CD4-positive, alpha-beta memory T cell (primary cell): ENCODE results near the gene HOTAIR. TPM values are rescaled to one million over a fixed set of nuclear protein-coding genes. Genes with fewer than 3 reads are reported as not detected.
A peak's percentile ranks its signal among the peaks of the same experiment; 100 is the strongest.

Experiments
- CTCF ChIA-PET: fragments of 350-600 bp; sonication (Branson Sonifier 250); formaldehyde crosslinking; loops from one replicate; lab custom pipeline; 2021; ENCODE audit warnings: inconsistent platforms; ENCODE audit not compliant: partially characterized antibody; lab: Charles Lee
- POLR2A ChIA-PET: fragments of 350-600 bp; sonication (Branson Sonifier 250); formaldehyde crosslinking; loops from one replicate; lab custom pipeline; 2021; ENCODE audit not compliant: partially characterized antibody; lab: Charles Lee
- DNase-seq, 5 donors: peaks; one replicate each; pipeline versions ENCODE4 v3.0.0 to v3.0.0-alpha.2; 2020 to 2022; ENCODE audit warnings: mixed read lengths in 1 of 5
- H3K27ac ChIP-seq: one replicate; pipeline ENCODE4 v1.7.0; 2013; ENCODE audit warnings: low read depth, low read length
- H3K27me3 ChIP-seq: 2 replicates; pipeline ENCODE4 v1.7.0; 2013; ENCODE audit warnings: mild to moderate bottlenecking, low read length, moderate library complexity; ENCODE audit not compliant: insufficient read depth
- H3K36me3 ChIP-seq: 2 replicates; pipeline ENCODE4 v1.7.0; 2013; ENCODE audit warnings: mild to moderate bottlenecking, low read length, moderate library complexity; ENCODE audit not compliant: insufficient read depth
- H3K4me1 ChIP-seq: 2 replicates; pipeline ENCODE4 v1.7.0; 2013; ENCODE audit warnings: mild to moderate bottlenecking, low read length, moderate library complexity; ENCODE audit not compliant: insufficient read depth
- H3K4me3 ChIP-seq, 2 donors: one replicate each; pipeline ENCODE4 v1.7.0; 2013; ENCODE audit warnings: low read length in 2 of 2, mild to moderate bottlenecking in 1 of 2
- H3K9me3 ChIP-seq, 2 donors: one replicate each; pipeline ENCODE4 v1.7.0; 2013; ENCODE audit warnings: low read length in 2 of 2, control low read depth in 1 of 2; ENCODE audit not compliant: control insufficient read depth in 1 of 2
- H3K27ac Mint-ChIP-seq, 7 donors: one replicate each; pipeline ENCODE4 v1.8.0; 2020 to 2021; ENCODE audit warnings: mixed read lengths in 7 of 7, mild to moderate bottlenecking in 6 of 7, inconsistent platforms in 3 of 7, moderate library complexity in 3 of 7
- H3K27me3 Mint-ChIP-seq, 2 donors: one replicate each; pipeline ENCODE4 v1.8.0; 2020 to 2021; ENCODE audit warnings: mixed read lengths in 2 of 2
- H3K36me3 Mint-ChIP-seq, 2 donors: one replicate each; pipeline ENCODE4 v1.8.0; 2020 to 2021; ENCODE audit warnings: mixed read lengths in 2 of 2, inconsistent platforms in 1 of 2, mild to moderate bottlenecking in 1 of 2
- H3K4me1 Mint-ChIP-seq, 4 donors: one replicate each; pipeline ENCODE4 v1.8.0; 2020 to 2021; ENCODE audit warnings: mixed read lengths in 4 of 4, mild to moderate bottlenecking in 1 of 4
- H3K4me3 Mint-ChIP-seq, 8 donors: one replicate each; pipeline ENCODE4 v1.8.0; 2020 to 2021; ENCODE audit warnings: mixed read lengths in 8 of 8, mild to moderate bottlenecking in 7 of 8, moderate library complexity in 6 of 8, inconsistent platforms in 3 of 8
- H3K9me3 Mint-ChIP-seq, 8 donors: one replicate each; pipeline ENCODE4 v1.8.0; 2020 to 2021; ENCODE audit warnings: mixed read lengths in 8 of 8, mild to moderate bottlenecking in 5 of 8, inconsistent platforms in 3 of 8, moderate library complexity in 1 of 8
- intact Hi-C: fragments of 100-400 bp; cut with micrococcal nuclease; formaldehyde crosslinking; loops from one replicate; pipeline ENCODE4 v1.15.1; 2023
- polyA plus RNA-seq, 2 donors: library from polyadenylated mRNA; unstranded; fragments of 300-500 nt; fragmentation: Illumina TruSeq; gene quantifications; one replicate each; pipeline ENCODE4 v1.2.3, GENCODE V29; 2021
- total RNA-seq, 2 experiments: library from RNA; stranded (reverse); gene quantifications; one replicate each; pipeline ENCODE4 v1.2.3, GENCODE V29; 2021

HOTAIR gene
- total and polyA plus RNA-seq, 4 experiments from 2014 or later, result not detected

GRCh38 chr12:53944907-53945847 is 29.6 kb downstream of the HOTAIR start:
- H3K36me3 ChIP-seq, result no peaks in the 10 kb centered on the region
- ChIA-PET CTCF (interaction anchor here (0.7 kb wide), 1 partner anchor 260 kb away, joined by 3 read pairs; no protein-coding TSS in a partner anchor), POLR2A (no interaction called here)
- H3K4me1 Mint-ChIP-seq, result peaks cover under 1 to 7% (median 3%) of the 10 kb centered on the region in 4 donors
- peaks cover 0 to 10% (median 2%) of the 10 kb centered on the region in 8 donors for H3K9me3 Mint-ChIP-seq
- H3K27me3 ChIP-seq, result peaks cover 73% of the 10 kb centered on the region
- no peak overlapping the region for H3K27ac ChIP-seq
- intact Hi-C loops, result no loop called here
- no peak overlapping the region for H3K4me3 ChIP-seq
- H3K4me3 Mint-ChIP-seq, result peak overlapping the region in 1 of 8 donors; percentile 29
- no peak for DNase-seq
- peaks cover 77 to 84% of the 10 kb centered on the region in 2 donors for H3K27me3 Mint-ChIP-seq
- no peaks in the 10 kb centered on the region for H3K36me3 Mint-ChIP-seq
- H3K4me1 ChIP-seq, result no peaks in the 10 kb centered on the region
- no peaks in the 10 kb centered on the region for H3K9me3 ChIP-seq
- H3K27ac Mint-ChIP-seq, result peak overlapping the region in 2 of 7 donors; percentile 10 to 63

DNA sequence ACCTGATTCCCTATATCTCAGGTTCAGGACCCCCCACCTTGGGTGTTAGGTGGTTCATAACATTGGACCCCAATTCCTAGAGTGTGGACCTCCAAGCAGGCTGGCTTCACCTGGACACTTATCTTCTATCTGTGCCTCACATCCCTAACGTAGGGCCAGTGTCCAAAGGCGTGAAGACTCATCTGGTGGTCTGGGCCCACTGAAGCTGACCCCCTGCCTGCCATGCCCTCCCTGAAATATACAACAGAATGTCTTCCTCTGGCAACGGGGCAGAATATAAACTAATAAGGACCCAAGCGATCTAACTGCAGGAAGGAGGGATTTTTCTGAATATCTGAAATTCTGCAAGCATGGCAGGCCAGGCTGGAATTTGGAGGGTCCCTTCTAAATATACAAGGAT is 30.5 kb downstream of the HOTAIR start:
- ChIA-PET CTCF (no interaction called here), POLR2A (no interaction called here)
- Histone ChIP-seq H3K4me1 (no peaks in the 10 kb centered on the region), H3K27ac (no peak overlapping the region), H3K27me3 (peaks cover 69% of the 10 kb centered on the region), H3K36me3 (no peaks in the 10 kb centered on the region), H3K4me3 (no peak overlapping the region), H3K9me3 (no peaks in the 10 kb centered on the region)
- intact Hi-C loops, result no loop called here
- no peak overlapping the region for H3K27ac Mint-ChIP-seq
- peaks cover 0 to 13% (median 2%) of the 10 kb centered on the region in 8 donors for H3K9me3 Mint-ChIP-seq
- DNase-seq, result no peak
- no peak overlapping the region for H3K4me3 Mint-ChIP-seq
- peaks cover 77 to 79% of the 10 kb centered on the region in 2 donors for H3K27me3 Mint-ChIP-seq
- no peaks in the 10 kb centered on the region for H3K36me3 Mint-ChIP-seq
- peaks cover 0 to 7% (median 2%) of the 10 kb centered on the region in 4 donors for H3K4me1 Mint-ChIP-seq

- ChIA-PET CTCF (no interaction called here), POLR2A (no interaction called here)
- Histone ChIP-seq H3K27ac (no peak overlapping the region), H3K4me3 (no peak overlapping the region), H3K27me3 (peaks cover 70% of the 10 kb centered on the region), H3K4me1 (peaks cover 4% of the 10 kb centered on the region), H3K36me3 (no peaks in the 10 kb centered on the region), H3K9me3 (no peaks in the 10 kb centered on the region)
- DNase-seq, result no peak
- Mint-ChIP-seq H3K4me1 (peaks cover 2 to 14% (median 4%) of the 10 kb centered on the region in 4 donors), H3K27ac (no peak overlapping the region), H3K4me3 (no peak overlapping the region), H3K9me3 (peaks cover 0 to 15% (median 2%) of the 10 kb centered on the region in 8 donors), H3K27me3 (peaks cover 68 to 74% of the 10 kb centered on the region in 2 donors), H3K36me3 (no peaks in the 10 kb centered on the region)
- intact Hi-C loops, result no loop called here
Observed at GRCh38 chr12:53942467-53942997, 32.2 kb downstream of the HOTAIR start.

- no peaks in the 10 kb centered on the region for H3K36me3 ChIP-seq
- ChIA-PET POLR2A (no interaction called here), CTCF (no interaction called here)
- peaks cover 73% of the 10 kb centered on the region for H3K27me3 ChIP-seq
- H3K4me3 ChIP-seq, result no peak overlapping the region
- peaks cover 4% of the 10 kb centered on the region for H3K4me1 ChIP-seq
- Mint-ChIP-seq H3K4me1 (peaks cover 2 to 14% (median 8%) of the 10 kb centered on the region in 4 donors), H3K36me3 (no peaks in the 10 kb centered on the region), H3K4me3 (no peak overlapping the region), H3K27me3 (peaks cover 69 to 77% of the 10 kb centered on the region in 2 donors), H3K27ac (no peak overlapping the region), H3K9me3 (peaks cover 0 to 15% (median 2%) of the 10 kb centered on the region in 8 donors)
- no peak overlapping the region for H3K27ac ChIP-seq
- intact Hi-C loops, result no loop called here
- DNase-seq, result no peak
- H3K9me3 ChIP-seq, result no peaks in the 10 kb centered on the region
Observed at GRCh38 chr12:53941750-53942149, 33.0 kb downstream of the HOTAIR start.

DNA sequence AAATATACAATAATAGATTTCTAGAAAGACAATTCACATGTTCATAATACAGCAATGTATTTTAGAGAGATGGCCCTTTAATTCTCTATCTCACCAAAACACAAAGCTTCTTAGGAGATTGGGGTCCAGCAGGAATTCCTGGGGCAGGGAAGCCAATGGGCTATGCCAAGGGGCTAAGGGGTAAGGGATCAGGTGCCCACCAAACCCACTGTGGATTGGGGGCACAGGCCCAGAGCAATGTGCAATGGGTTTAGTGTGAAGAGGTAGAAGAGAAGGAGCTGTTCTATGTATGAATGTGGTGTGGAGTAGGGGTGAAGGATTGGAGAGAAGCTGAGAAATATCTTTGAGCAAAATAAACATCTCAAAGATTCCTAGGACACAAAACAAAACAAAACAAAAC is 33.6 kb downstream of the HOTAIR start:
- peaks cover 0 to 15% (median 2%) of the 10 kb centered on the region in 8 donors for H3K9me3 Mint-ChIP-seq
- CTCF ChIA-PET, result no interaction called here
- peaks cover 67% of the 10 kb centered on the region for H3K27me3 ChIP-seq
- H3K36me3 ChIP-seq, result no peaks in the 10 kb centered on the region
- H3K36me3 Mint-ChIP-seq, result no peaks in the 10 kb centered on the region
- intact Hi-C loops, result no loop called here
- DNase-seq, result no peak
- H3K4me3 ChIP-seq, result no peak overlapping the region
- peak overlapping the region in 1 of 8 donors; percentile 67 for H3K4me3 Mint-ChIP-seq
- H3K27ac ChIP-seq, result no peak overlapping the region
- POLR2A ChIA-PET, result no interaction called here
- H3K4me1 Mint-ChIP-seq, result peaks cover 2 to 16% (median 8%) of the 10 kb centered on the region in 4 donors
- peaks cover 4% of the 10 kb centered on the region for H3K4me1 ChIP-seq
- H3K27ac Mint-ChIP-seq, result no peak overlapping the region
- peaks cover 68 to 75% of the 10 kb centered on the region in 2 donors for H3K27me3 Mint-ChIP-seq
- no peaks in the 10 kb centered on the region for H3K9me3 ChIP-seq

DNA sequence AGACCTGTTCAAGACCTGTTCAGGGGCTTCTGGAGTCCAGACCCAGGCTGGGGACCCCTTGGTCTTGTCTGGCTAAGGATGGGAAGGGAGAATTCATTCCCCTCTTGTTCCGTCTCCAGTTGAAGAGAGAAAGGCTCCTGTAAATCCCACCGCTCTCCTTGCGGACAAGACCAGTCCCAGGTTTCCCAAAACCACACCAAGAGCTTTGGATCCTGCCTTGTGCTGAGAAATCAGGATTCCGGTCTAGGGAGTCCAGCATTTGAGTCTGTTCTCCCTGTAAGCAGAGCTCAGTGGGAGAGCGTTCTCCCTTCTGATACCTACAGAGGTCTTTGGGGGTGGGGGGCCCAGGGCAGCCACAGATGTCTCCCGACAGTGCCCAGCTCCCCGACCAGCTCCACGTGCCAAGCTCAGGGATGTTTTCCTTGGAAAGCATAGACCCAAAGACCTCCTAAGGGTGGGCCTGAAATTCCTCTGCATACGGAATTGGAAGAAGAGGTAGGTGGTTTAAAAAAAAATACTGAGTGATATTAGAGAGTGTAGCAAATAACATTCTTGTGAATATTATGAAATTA is 34.2 kb downstream of the HOTAIR start:
- H3K4me1 Mint-ChIP-seq, result peaks cover 4 to 22% (median 13%) of the 10 kb centered on the region in 4 donors
- no peak overlapping the region for H3K4me3 Mint-ChIP-seq
- no peak overlapping the region for H3K4me3 ChIP-seq
- intact Hi-C loops, result no loop called here
- DNase-seq, result no peak
- H3K9me3 Mint-ChIP-seq, result peaks cover 0 to 11% (median 2%) of the 10 kb centered on the region in 8 donors
- H3K27ac ChIP-seq, result no peak overlapping the region
- H3K4me1 ChIP-seq, result peaks cover 8% of the 10 kb centered on the region
- H3K36me3 Mint-ChIP-seq, result no peaks in the 10 kb centered on the region
- peak overlapping the region in 1 of 7 donors; percentile 5 for H3K27ac Mint-ChIP-seq
- peaks cover 61% of the 10 kb centered on the region for H3K27me3 ChIP-seq
- POLR2A ChIA-PET, result no interaction called here
- H3K36me3 ChIP-seq, result no peaks in the 10 kb centered on the region
- no peaks in the 10 kb centered on the region for H3K9me3 ChIP-seq
- CTCF ChIA-PET, result no interaction called here
- peaks cover 67 to 75% of the 10 kb centered on the region in 2 donors for H3K27me3 Mint-ChIP-seq
